Measurements from ENCODE around the gene PLTP.
A peak's percentile ranks its signal among the peaks of the same experiment; 100 is the strongest.

PLTP gene

GRCh38 chr20:45861221-45862075, 50.5 kb downstream of the PLTP start:
- in situ Hi-C loops (cut with HindIII; ENCODE audit: low sequenced_read_pairs) = no loop called here

GRCh38 chr20:45860560-45861220, 51.3 kb downstream of the PLTP start:
- TF ChIP-seq CTCF (IDR thresholded peaks at IDR 0.05; ENCODE audit: low read depth, low read length, missing control alignments) = no peak
- no peak for DNase-seq (ENCODE audit: low read depth)
- H3K4me3 ChIP-seq (ENCODE audit: low read depth, low read length) = no peak overlapping the region
- in situ Hi-C loops (cut with HindIII; ENCODE audit: low sequenced_read_pairs) = no loop called here

More at GRCh38 chr20:45861221-45862075, 50.5 kb downstream of the PLTP start:
- DNase-seq (ENCODE audit: low read depth) = no peak
- TF ChIP-seq CTCF (IDR thresholded peaks at IDR 0.05; ENCODE audit: low read depth, low read length, missing control alignments) = no peak
- no peak overlapping the region for H3K4me3 ChIP-seq (ENCODE audit: low read depth, low read length)

GRCh38 chr20:45859916-45860315, 52.0 kb downstream of the PLTP start:
- in situ Hi-C loops (cut with HindIII; ENCODE audit: low sequenced_read_pairs) = no loop called here
- no peak for TF ChIP-seq CTCF (IDR thresholded peaks at IDR 0.05; ENCODE audit: low read depth, low read length, missing control alignments)
- H3K4me3 ChIP-seq (ENCODE audit: low read depth, low read length) = no peak overlapping the region
- no peak for DNase-seq (ENCODE audit: low read depth)

DNA sequence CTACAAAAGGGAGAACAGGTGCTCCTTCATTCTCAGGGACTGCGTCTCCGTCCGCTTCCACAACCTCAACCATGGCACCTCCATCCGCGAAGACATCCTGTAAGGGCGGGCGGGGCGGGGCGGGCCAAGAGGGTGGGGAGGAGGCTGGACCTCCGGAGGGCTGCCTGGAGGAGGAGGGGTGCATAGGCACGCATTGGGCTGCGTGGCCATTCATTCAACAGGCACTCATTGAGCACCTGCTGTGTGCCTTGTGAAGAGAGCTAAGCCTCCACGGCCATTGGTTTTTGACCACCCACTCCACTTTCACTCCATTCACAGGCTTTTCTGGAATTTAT, 54.1 kb downstream of the PLTP start:
- no peak for TF ChIP-seq CTCF (IDR thresholded peaks at IDR 0.05; ENCODE audit: low read depth, low read length, missing control alignments)
- peak overlapping the region; percentile 73 for H3K4me3 ChIP-seq (ENCODE audit: low read depth, low read length)
- in situ Hi-C loops (cut with HindIII; ENCODE audit: low sequenced_read_pairs) = no loop called here
- no peak for DNase-seq (ENCODE audit: low read depth)

DNA sequence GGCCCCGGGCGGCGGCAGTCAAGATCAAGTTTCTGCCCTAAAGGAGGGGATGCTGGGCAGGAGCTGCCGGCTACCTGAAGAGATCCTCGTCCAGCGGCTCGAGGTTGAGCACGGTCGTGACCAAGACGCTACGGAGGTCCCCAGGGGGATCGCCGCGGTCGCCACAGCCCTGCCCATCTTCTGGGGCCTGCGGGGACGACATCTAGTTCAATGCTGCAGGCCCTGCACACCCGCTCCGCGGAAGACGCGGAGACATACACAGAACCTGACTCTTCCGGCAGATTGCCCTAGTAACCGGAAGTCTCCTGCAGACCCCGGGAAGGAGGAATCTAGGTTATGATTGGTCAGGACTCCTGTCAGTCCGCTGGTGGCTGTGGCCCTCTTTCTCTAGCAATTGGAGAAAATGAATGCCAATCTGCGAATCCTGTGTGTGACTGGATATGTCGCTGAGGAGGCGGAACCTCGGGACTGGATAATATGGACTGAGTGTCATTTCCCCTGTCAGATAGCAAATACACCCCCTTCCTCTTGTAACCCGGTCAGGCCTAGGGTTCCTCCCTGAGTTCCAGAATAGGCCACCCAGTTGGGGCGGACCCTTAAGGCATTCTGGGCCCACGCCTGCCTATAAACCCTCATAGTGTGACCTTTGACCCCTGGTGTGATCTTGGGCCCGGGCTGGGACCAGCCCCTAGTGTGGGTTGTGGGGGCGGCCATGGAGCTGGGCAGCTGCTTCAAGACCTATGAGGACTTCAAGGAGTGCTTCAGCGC, 54.7 kb downstream of the PLTP start, which contains the start of the genes ACOT8 and ZSWIM3:
TSS of gene ACOT8 (minus strand) at position 279 of the 768 bp plus-strand sequence. CDS start at position 202, 77 bp downstream.
TSS of gene ZSWIM3 (plus strand) at position 501 of the 768 bp plus-strand sequence. CDS start at position 713, 212 bp downstream.
- peak; percentile 100 for DNase-seq (ENCODE audit: low read depth)
- no peak for TF ChIP-seq CTCF (IDR thresholded peaks at IDR 0.05; ENCODE audit: low read depth, low read length, missing control alignments)
- H3K4me3 ChIP-seq (ENCODE audit: low read depth, low read length) = peak within 1 kb of the TSS; percentile 73
- in situ Hi-C loops (cut with HindIII; ENCODE audit: low sequenced_read_pairs) = no loop called here

DNA sequence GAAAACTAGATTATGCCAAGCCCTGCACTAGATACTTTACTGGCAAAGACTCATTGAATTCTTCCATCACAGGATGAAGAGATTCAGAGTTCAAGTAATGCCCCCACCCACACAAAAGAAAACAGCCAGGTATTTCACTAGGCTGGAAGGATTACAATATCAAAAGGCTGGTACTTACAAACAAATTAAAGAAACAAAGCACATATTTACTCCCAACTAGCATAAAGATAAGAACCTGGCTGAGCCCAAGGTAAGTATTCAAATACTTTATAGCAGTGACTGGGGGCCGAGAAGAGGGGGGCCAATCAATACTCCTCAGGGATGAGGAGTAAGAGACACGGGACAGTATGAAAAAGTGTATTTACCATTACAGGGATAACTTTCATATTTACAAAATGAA, 58.5 kb downstream of the PLTP start:
- no peak overlapping the region for H3K4me3 ChIP-seq (ENCODE audit: low read depth, low read length)
- TF ChIP-seq CTCF (IDR thresholded peaks at IDR 0.05; ENCODE audit: low read depth, low read length, missing control alignments) = no peak
- no peak for DNase-seq (ENCODE audit: low read depth)
- in situ Hi-C loops (cut with HindIII; ENCODE audit: low sequenced_read_pairs) = no loop called here
